PFSK-1 (cell line): ENCODE results near the gene CHRNA1.

Experiments used
- POLR2AphosphoS5 ChIP-seq: IDR thresholded peaks from 2 replicates; pipeline ENCODE4 v1.6.1; 2012; ENCODE audit warnings: low read depth, mild to moderate bottlenecking, control low read depth, low read length, moderate library complexity
- REST ChIP-seq, 2 experiments: IDR thresholded peaks; 2 replicates each; pipeline versions ENCODE4 v1.6.1 to v1.8.0; 2011 to 2012; ENCODE audit warnings: low read depth in 2 of 2, low read length in 2 of 2, control low read depth in 1 of 2, inconsistent platforms in 1 of 2, mild to moderate bottlenecking in 1 of 2, moderate library complexity in 1 of 2; ENCODE audit not compliant: insufficient read depth in 1 of 2

DNA sequence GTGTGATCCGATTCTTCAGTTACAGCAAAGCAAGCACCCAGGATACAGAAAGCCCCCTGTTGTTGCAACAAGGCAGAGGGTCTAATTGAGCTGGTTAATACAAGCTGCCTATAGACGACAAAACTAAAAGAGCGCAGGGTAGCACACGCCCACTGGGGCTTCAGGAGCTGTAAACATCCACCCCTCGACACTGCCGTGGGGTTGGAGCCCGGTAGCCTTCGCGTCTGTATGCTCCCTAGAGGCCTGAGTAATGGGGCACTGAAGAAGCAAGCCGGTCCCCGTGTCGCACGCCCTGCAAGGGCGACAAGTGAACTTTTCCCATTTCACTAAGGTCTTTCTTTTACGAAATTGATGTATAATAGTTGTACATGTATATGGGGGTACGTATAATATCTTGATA, 24.7 kb upstream of the CHRNA1 start:
- no peak for TF ChIP-seq POLR2AphosphoS5
- no peak for TF ChIP-seq REST (IDR thresholded peaks at IDR 0.05; ENCODE audit: insufficient read depth in 1 of 2, low read depth in 2 of 2, low read length in 2 of 2)
